ENCODE results near the gene TXNRD3.

- TF ChIP-seq TEAD4 (CRISPR knock-in tag; IDR thresholded peaks at IDR 0.05) (no peak), ATF3 (CRISPR knock-in tag; conservative IDR thresholded peaks at IDR 0.05) (no peak), CTCF (IDR thresholded peaks at IDR 0.05) (no peak), CREB1 (CRISPR knock-in tag; IDR thresholded peaks at IDR 0.05) (no peak), E2F5 (CRISPR knock-in tag; IDR thresholded peaks at IDR 0.05) (no peak), USF2 (CRISPR knock-in tag; IDR thresholded peaks at IDR 0.05) (no peak), ZSCAN18 (CRISPR knock-in tag; IDR thresholded peaks at IDR 0.05) (no peak), JUN (CRISPR knock-in tag; IDR thresholded peaks at IDR 0.05) (no peak), NR1H2 (CRISPR knock-in tag; IDR thresholded peaks at IDR 0.05) (no peak), MAX (CRISPR knock-in tag; IDR thresholded peaks at IDR 0.05) (no peak), ZNF317 (CRISPR knock-in tag; IDR thresholded peaks at IDR 0.05; ENCODE audit: borderline replicate concordance, low read depth) (no peak), TP53 (CRISPR knock-in tag; IDR thresholded peaks at IDR 0.05) (no peak), TCF7 (CRISPR knock-in tag; IDR thresholded peaks at IDR 0.05; ENCODE audit: low read depth) (no peak), KAT7 (CRISPR knock-in tag; IDR thresholded peaks at IDR 0.05; ENCODE audit: borderline replicate concordance) (no peak)
Observed at GRCh38 chr3:126568776-126569342, 86.1 kb downstream of the TXNRD3 start.

All from WTC11 (cell line).